Activated T-helper 1 cell treated with anti-CD3 and anti-CD28 coated beads, Interleukin-12 subunit alpha, Interleukin-12 subunit beta, Interleukin-2, Interleukin-4 antibody, amounts not matched to agents 30 ng/mL and 10 ng/mL and 1 ng/mL, durations not matched to agents 14 hours and 24 hours and 36 hours (primary cell): ENCODE measurements around the gene LANCL1. TPM values are rescaled to one million over a fixed set of nuclear protein-coding genes. Genes with fewer than 3 reads are reported as not detected.

Experiments used
- DNase-seq: peaks from one replicate; pipeline ENCODE4 v3.0.0; 2021; ENCODE audit warnings: low spot score
- H3K27ac Mint-ChIP-seq: one replicate; pipeline ENCODE4 v1.8.0; 2021; ENCODE audit warnings: mild to moderate bottlenecking, mixed read lengths
- H3K27me3 Mint-ChIP-seq: one replicate; pipeline ENCODE4 v1.8.0; 2022; ENCODE audit warnings: mild to moderate bottlenecking, moderate library complexity, mixed read lengths; ENCODE audit not compliant: insufficient read depth
- H3K36me3 Mint-ChIP-seq: one replicate; pipeline ENCODE4 v1.8.0; 2021; ENCODE audit warnings: low read depth, mixed read lengths
- H3K4me1 Mint-ChIP-seq: one replicate; pipeline ENCODE4 v1.8.0; 2021; ENCODE audit warnings: low read depth, mixed read lengths
- H3K4me3 Mint-ChIP-seq: one replicate; pipeline ENCODE4 v1.8.0; 2021; ENCODE audit warnings: mild to moderate bottlenecking, moderate library complexity, mixed read lengths
- H3K9me3 Mint-ChIP-seq: one replicate; pipeline ENCODE4 v1.8.0; 2021; ENCODE audit warnings: mixed read lengths
- intact Hi-C: fragments of 100-400 bp; cut with micrococcal nuclease; formaldehyde crosslinking; loops from one replicate; pipeline ENCODE4 v1.15.1; 2024
- total RNA-seq: library from RNA; stranded (reverse); gene quantifications from 2 replicates; pipeline ENCODE4 v1.2.3, GENCODE V29; 2022

Gene LANCL1
- total RNA-seq, 1 donor from 2014 or later, result 27.3 TPM

- no peaks in the 10 kb centered on the region for H3K27me3 Mint-ChIP-seq
- H3K36me3 Mint-ChIP-seq, result peaks cover 9% of the 10 kb centered on the region
- H3K9me3 Mint-ChIP-seq, result peaks cover 9% of the 10 kb centered on the region
- no peak for DNase-seq
- no peak overlapping the region for H3K4me3 Mint-ChIP-seq
- intact Hi-C loops, result no loop called here
- H3K27ac Mint-ChIP-seq, result no peak overlapping the region
- peaks cover 27% of the 10 kb centered on the region for H3K4me1 Mint-ChIP-seq
Measured at GRCh38 chr2:210480764-210481163, 4.2 kb upstream of the LANCL1 start.

- peaks cover 9% of the 10 kb centered on the region for H3K9me3 Mint-ChIP-seq
Measured at GRCh38 chr2:210480079-210480478, 3.5 kb upstream of the LANCL1 start.

GRCh38 chr2:210478661-210479060 is 2.1 kb upstream of the LANCL1 start:
- Mint-ChIP-seq H3K36me3 (peaks cover 6% of the 10 kb centered on the region), H3K27me3 (no peaks in the 10 kb centered on the region), H3K27ac (no peak overlapping the region), H3K4me3 (no peak overlapping the region), H3K9me3 (peaks cover under 1% of the 10 kb centered on the region), H3K4me1 (peaks cover 44% of the 10 kb centered on the region)
- intact Hi-C loops, result no loop called here
- no peak for DNase-seq

More at GRCh38 chr2:210480079-210480478, 3.5 kb upstream of the LANCL1 start:
- H3K4me3 Mint-ChIP-seq, result no peak overlapping the region
- no peak for DNase-seq
- H3K4me1 Mint-ChIP-seq, result peaks cover 34% of the 10 kb centered on the region
- intact Hi-C loops, result no loop called here
- H3K36me3 Mint-ChIP-seq, result peaks cover 9% of the 10 kb centered on the region
- no peaks in the 10 kb centered on the region for H3K27me3 Mint-ChIP-seq
- no peak overlapping the region for H3K27ac Mint-ChIP-seq

GRCh38 chr2:210477496-210477895 is 937 bp upstream of the LANCL1 start:
- peak overlapping the region; percentile 98 for H3K27ac Mint-ChIP-seq
- peaks cover 6% of the 10 kb centered on the region for H3K36me3 Mint-ChIP-seq
- intact Hi-C loops, result loop anchor here (2.0 kb wide), 1 partner anchor 307 kb away; the partner anchor contains the start of gene KANSL1L
- peaks cover 46% of the 10 kb centered on the region for H3K4me1 Mint-ChIP-seq
- H3K9me3 Mint-ChIP-seq, result no peaks in the 10 kb centered on the region
- H3K4me3 Mint-ChIP-seq, result peak overlapping the region; percentile 99
- H3K27me3 Mint-ChIP-seq, result no peaks in the 10 kb centered on the region
- DNase-seq, result no peak

GRCh38 chr2:210475706-210476105 is 853 bp downstream of the LANCL1 start:
- intact Hi-C loops, result loop anchor here (1.0 to 2.0 kb wide), 3 partner anchors 7 to 473 kb away; partner anchors contain the start of genes KANSL1L and RPE
- H3K36me3 Mint-ChIP-seq, result peaks cover 15% of the 10 kb centered on the region
- peak overlapping the region; percentile 83 for H3K4me3 Mint-ChIP-seq
- H3K27ac Mint-ChIP-seq, result peak overlapping the region; percentile 34
- no peaks in the 10 kb centered on the region for H3K9me3 Mint-ChIP-seq
- H3K4me1 Mint-ChIP-seq, result peaks cover 46% of the 10 kb centered on the region
- no peak for DNase-seq
- H3K27me3 Mint-ChIP-seq, result no peaks in the 10 kb centered on the region

GRCh38 chr2:210474776-210475175 is 1.8 kb downstream of the LANCL1 start:
- DNase-seq, result no peak
- intact Hi-C loops, result no loop called here
- H3K4me3 Mint-ChIP-seq, result peak overlapping the region; percentile 8

GRCh38 chr2:210461401-210461800 is 15.2 kb downstream of the LANCL1 start:
- H3K9me3 Mint-ChIP-seq, result no peaks in the 10 kb centered on the region
- peaks cover 24% of the 10 kb centered on the region for H3K36me3 Mint-ChIP-seq
- intact Hi-C loops, result no loop called here

More at GRCh38 chr2:210474776-210475175, 1.8 kb downstream of the LANCL1 start:
- Mint-ChIP-seq H3K27me3 (no peaks in the 10 kb centered on the region), H3K9me3 (no peaks in the 10 kb centered on the region), H3K36me3 (peaks cover 16% of the 10 kb centered on the region), H3K27ac (no peak overlapping the region), H3K4me1 (peaks cover 41% of the 10 kb centered on the region)

GRCh38 chr2:210460322-210461227 is 16.0 kb downstream of the LANCL1 start:
- H3K27me3 Mint-ChIP-seq, result no peaks in the 10 kb centered on the region
- H3K36me3 Mint-ChIP-seq, result peaks cover 20% of the 10 kb centered on the region
- H3K4me1 Mint-ChIP-seq, result peaks cover 5% of the 10 kb centered on the region
- intact Hi-C loops, result no loop called here
- no peaks in the 10 kb centered on the region for H3K9me3 Mint-ChIP-seq
- DNase-seq, result no peak
- no peak overlapping the region for H3K27ac Mint-ChIP-seq
- no peak overlapping the region for H3K4me3 Mint-ChIP-seq

More at GRCh38 chr2:210461401-210461800, 15.2 kb downstream of the LANCL1 start:
- DNase-seq, result no peak
- Mint-ChIP-seq H3K27ac (no peak overlapping the region), H3K27me3 (no peaks in the 10 kb centered on the region), H3K4me1 (peaks cover 4% of the 10 kb centered on the region), H3K4me3 (no peak overlapping the region)

GRCh38 chr2:210459880-210460279 is 16.7 kb downstream of the LANCL1 start:
- H3K27me3 Mint-ChIP-seq, result no peaks in the 10 kb centered on the region
- peaks cover 18% of the 10 kb centered on the region for H3K36me3 Mint-ChIP-seq
- DNase-seq, result no peak
- H3K4me3 Mint-ChIP-seq, result no peak overlapping the region
- H3K27ac Mint-ChIP-seq, result no peak overlapping the region
- H3K4me1 Mint-ChIP-seq, result peaks cover 5% of the 10 kb centered on the region
- H3K9me3 Mint-ChIP-seq, result no peaks in the 10 kb centered on the region
- intact Hi-C loops, result no loop called here

GRCh38 chr2:210459407-210459806 is 17.2 kb downstream of the LANCL1 start:
- no peak overlapping the region for H3K4me3 Mint-ChIP-seq
- peaks cover 5% of the 10 kb centered on the region for H3K4me1 Mint-ChIP-seq
- no peak overlapping the region for H3K27ac Mint-ChIP-seq
- H3K9me3 Mint-ChIP-seq, result no peaks in the 10 kb centered on the region
- no peaks in the 10 kb centered on the region for H3K27me3 Mint-ChIP-seq
- intact Hi-C loops, result no loop called here
- DNase-seq, result no peak
- H3K36me3 Mint-ChIP-seq, result peaks cover 22% of the 10 kb centered on the region

- Mint-ChIP-seq H3K4me3 (no peak overlapping the region), H3K27me3 (no peaks in the 10 kb centered on the region), H3K9me3 (no peaks in the 10 kb centered on the region), H3K36me3 (peaks cover 30% of the 10 kb centered on the region), H3K4me1 (peaks cover 5% of the 10 kb centered on the region), H3K27ac (no peak overlapping the region)
- intact Hi-C loops, result no loop called here
- no peak for DNase-seq
Measured at GRCh38 chr2:210458395-210458794, 18.2 kb downstream of the LANCL1 start.

- no peak overlapping the region for H3K4me3 Mint-ChIP-seq
- H3K36me3 Mint-ChIP-seq, result peaks cover 33% of the 10 kb centered on the region
- no peak overlapping the region for H3K27ac Mint-ChIP-seq
- no peaks in the 10 kb centered on the region for H3K9me3 Mint-ChIP-seq
- intact Hi-C loops, result no loop called here
- H3K4me1 Mint-ChIP-seq, result peaks cover 5% of the 10 kb centered on the region
- DNase-seq, result no peak
- H3K27me3 Mint-ChIP-seq, result no peaks in the 10 kb centered on the region
Measured at GRCh38 chr2:210456571-210456970, 20.0 kb downstream of the LANCL1 start.

- peaks cover 11% of the 10 kb centered on the region for H3K9me3 Mint-ChIP-seq
- peaks cover 5% of the 10 kb centered on the region for H3K4me1 Mint-ChIP-seq
- H3K27me3 Mint-ChIP-seq, result no peaks in the 10 kb centered on the region
- intact Hi-C loops, result no loop called here
- H3K36me3 Mint-ChIP-seq, result peaks cover 49% of the 10 kb centered on the region
- no peak overlapping the region for H3K27ac Mint-ChIP-seq
- DNase-seq, result no peak
- H3K4me3 Mint-ChIP-seq, result no peak overlapping the region
Measured at GRCh38 chr2:210454336-210454735, 22.2 kb downstream of the LANCL1 start.
